ENCODE results near the gene ERVMER34-1. TPM values are rescaled to one million over a fixed set of nuclear protein-coding genes. Genes with fewer than 3 reads are reported as not detected.

The ERVMER34-1 gene
- total RNA-seq, 2 experiments from 2014 or later: not detected

DNA sequence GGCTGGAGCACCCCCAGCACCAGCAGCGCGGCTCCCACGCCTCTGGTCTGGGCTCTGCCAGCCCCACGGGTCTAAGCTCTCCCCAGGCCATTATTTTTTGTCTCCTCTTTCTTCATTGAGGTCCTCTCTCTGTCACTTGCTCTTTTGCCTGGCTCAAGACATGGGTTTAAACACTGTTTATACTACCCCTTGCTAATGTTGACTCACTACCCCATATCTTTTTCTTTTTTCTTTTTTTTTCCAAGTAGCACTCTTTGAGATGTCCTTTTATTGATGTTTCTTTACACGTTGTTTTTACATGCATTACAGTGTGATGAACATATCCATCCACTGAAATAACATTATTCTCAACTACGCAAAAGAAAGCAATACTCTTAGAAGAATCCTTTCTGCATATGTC is 1.7 kb upstream of the ERVMER34-1 start:
- no peak for ATAC-seq (ENCODE audit: poor library complexity)
- intact Hi-C loops (cut with DNase I, micrococcal nuclease): no loop called here
- no peak overlapping the region for H3K27ac Mint-ChIP-seq

DNA sequence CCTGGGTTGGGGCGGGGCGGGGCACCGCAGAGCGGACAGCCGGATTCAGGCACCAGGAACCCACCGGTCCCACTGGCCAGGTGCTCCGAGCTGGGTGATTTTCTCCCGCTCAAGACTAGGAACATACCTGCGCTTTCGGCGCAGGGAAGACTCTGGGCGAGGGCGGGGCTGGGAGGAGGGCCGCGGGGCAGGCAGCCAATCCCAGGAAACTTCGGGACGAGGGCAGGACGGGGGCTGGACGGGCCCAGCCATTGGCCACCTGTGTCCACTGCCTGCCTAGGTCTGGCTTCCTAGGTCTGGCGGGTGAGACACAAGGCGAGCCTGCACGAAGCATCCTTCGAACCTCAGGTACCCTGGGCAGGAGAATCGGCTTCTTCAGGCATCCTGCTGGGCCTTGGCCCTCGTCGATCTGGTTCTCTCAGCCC is 274 bp upstream of the ERVMER34-1 start:
- peak overlapping the region; percentile 35 for H3K4me3 ChIP-seq (ENCODE audit: low read length)
- Mint-ChIP-seq H3K27me3 (peaks cover 84% of the 10 kb centered on the region), H3K9me3 (no peaks in the 10 kb centered on the region), H3K36me3 (ENCODE audit: low read depth) (no peaks in the 10 kb centered on the region), H3K4me1 (ENCODE audit: low read depth) (no peaks in the 10 kb centered on the region), H3K4me3 (peak overlapping the region; percentile 76), H3K27ac (no peak overlapping the region)
- peaks cover 15% of the 10 kb centered on the region for H3K4me1 ChIP-seq (ENCODE audit: insufficient read depth, low read length)
- DNase-seq (peak in 1 of 14 experiments; percentile 11), ATAC-seq (ENCODE audit: poor library complexity) (no peak)
- H3K27me3 ChIP-seq (ENCODE audit: control insufficient read depth in 1 of 2, insufficient read depth in 2 of 2, low read length in 2 of 2): peaks cover 39 to 49% of the 10 kb centered on the region in 2 experiments
- CTCF ChIA-PET: no interaction called here
- H3K36me3 ChIP-seq (ENCODE audit: insufficient read depth, low read length): no peaks in the 10 kb centered on the region
- H3K27ac ChIP-seq (ENCODE audit: low read depth in 1 of 2, low read length in 2 of 2): no peak overlapping the region
- H3K9me3 ChIP-seq (ENCODE audit: control insufficient read depth in 1 of 2, insufficient read depth in 1 of 2, low read length in 2 of 2): peaks cover 0 to 12% of the 10 kb centered on the region in 2 experiments
- intact Hi-C loops (cut with DNase I, micrococcal nuclease): no loop called here
- POLR2A ChIA-PET: interaction anchor here (2.1 kb wide), 1 partner anchor 39 kb away, joined by 7 read pairs; no protein-coding TSS in a partner anchor
- TF ChIP-seq, protein P1, sequence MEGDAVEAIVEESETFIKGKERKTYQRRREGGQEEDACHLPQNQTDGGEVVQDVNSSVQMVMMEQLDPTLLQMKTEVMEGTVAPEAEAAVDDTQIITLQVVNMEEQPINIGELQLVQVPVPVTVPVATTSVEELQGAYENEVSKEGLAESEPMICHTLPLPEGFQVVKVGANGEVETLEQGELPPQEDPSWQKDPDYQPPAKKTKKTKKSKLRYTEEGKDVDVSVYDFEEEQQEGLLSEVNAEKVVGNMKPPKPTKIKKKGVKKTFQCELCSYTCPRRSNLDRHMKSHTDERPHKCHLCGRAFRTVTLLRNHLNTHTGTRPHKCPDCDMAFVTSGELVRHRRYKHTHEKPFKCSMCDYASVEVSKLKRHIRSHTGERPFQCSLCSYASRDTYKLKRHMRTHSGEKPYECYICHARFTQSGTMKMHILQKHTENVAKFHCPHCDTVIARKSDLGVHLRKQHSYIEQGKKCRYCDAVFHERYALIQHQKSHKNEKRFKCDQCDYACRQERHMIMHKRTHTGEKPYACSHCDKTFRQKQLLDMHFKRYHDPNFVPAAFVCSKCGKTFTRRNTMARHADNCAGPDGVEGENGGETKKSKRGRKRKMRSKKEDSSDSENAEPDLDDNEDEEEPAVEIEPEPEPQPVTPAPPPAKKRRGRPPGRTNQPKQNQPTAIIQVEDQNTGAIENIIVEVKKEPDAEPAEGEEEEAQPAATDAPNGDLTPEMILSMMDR (IDR thresholded peaks at IDR 0.05): no peak

More for the DNA sequence above, 1.7 kb upstream of the ERVMER34-1 start:
- no peaks in the 10 kb centered on the region for H3K4me1 Mint-ChIP-seq (ENCODE audit: low read depth)
- H3K36me3 Mint-ChIP-seq (ENCODE audit: low read depth): no peaks in the 10 kb centered on the region
- POLR2A ChIA-PET: interaction anchor here (0.7 kb wide), 1 partner anchor 40 kb away, joined by 3 read pairs; no protein-coding TSS in a partner anchor
- TF ChIP-seq, protein P1 (IDR thresholded peaks at IDR 0.05): no peak
- H3K27me3 Mint-ChIP-seq: peaks cover 81% of the 10 kb centered on the region
- H3K4me3 Mint-ChIP-seq: peak overlapping the region; percentile 0
- Histone ChIP-seq H3K36me3 (ENCODE audit: insufficient read depth, low read length) (no peaks in the 10 kb centered on the region), H3K9me3 (ENCODE audit: control insufficient read depth in 1 of 2, insufficient read depth in 1 of 2, low read length in 2 of 2) (peaks cover 0 to 12% of the 10 kb centered on the region in 2 experiments), H3K4me3 (ENCODE audit: low read length) (no peak overlapping the region), H3K4me1 (ENCODE audit: insufficient read depth, low read length) (peaks cover 15% of the 10 kb centered on the region), H3K27ac (ENCODE audit: low read depth in 1 of 2, low read length in 2 of 2) (no peak overlapping the region), H3K27me3 (ENCODE audit: control insufficient read depth in 1 of 2, insufficient read depth in 2 of 2, low read length in 2 of 2) (peaks cover 40 to 49% of the 10 kb centered on the region in 2 experiments)
- CTCF ChIA-PET: no interaction called here
- no peaks in the 10 kb centered on the region for H3K9me3 Mint-ChIP-seq
- DNase-seq: no peak

DNA sequence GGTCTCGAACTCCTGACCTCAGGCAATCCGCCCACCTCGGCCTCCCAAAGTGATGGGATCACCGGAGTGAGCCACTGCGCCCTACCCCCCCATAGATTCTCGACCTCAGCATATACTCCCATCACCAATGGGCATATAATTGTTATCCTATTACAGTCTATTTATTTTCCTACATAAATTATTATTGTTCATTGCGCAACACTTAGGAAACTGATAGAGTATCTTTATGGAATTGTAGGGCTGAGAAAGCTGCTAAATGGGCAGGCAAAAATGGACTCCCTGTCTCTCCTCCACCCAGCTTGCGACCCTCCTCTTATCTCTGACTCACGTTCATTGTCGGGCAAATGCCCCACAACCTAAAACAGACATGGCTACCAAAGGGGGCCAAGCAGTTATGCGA is 1.0 kb downstream of the ERVMER34-1 start:
- Histone ChIP-seq H3K36me3 (ENCODE audit: insufficient read depth, low read length) (no peaks in the 10 kb centered on the region), H3K4me3 (ENCODE audit: low read length) (no peak overlapping the region), H3K4me1 (ENCODE audit: insufficient read depth, low read length) (peaks cover 15% of the 10 kb centered on the region), H3K27ac (ENCODE audit: low read depth in 1 of 2, low read length in 2 of 2) (no peak overlapping the region), H3K9me3 (ENCODE audit: control insufficient read depth in 1 of 2, insufficient read depth in 1 of 2, low read length in 2 of 2) (peaks cover 0 to 12% of the 10 kb centered on the region in 2 experiments), H3K27me3 (ENCODE audit: control insufficient read depth in 1 of 2, insufficient read depth in 2 of 2, low read length in 2 of 2) (peaks cover 36 to 49% of the 10 kb centered on the region in 2 experiments)
- H3K27ac Mint-ChIP-seq: no peak overlapping the region
- TF ChIP-seq, protein P1 (IDR thresholded peaks at IDR 0.05): no peak
- H3K4me3 Mint-ChIP-seq: peak overlapping the region; percentile 53
- H3K36me3 Mint-ChIP-seq (ENCODE audit: low read depth): no peaks in the 10 kb centered on the region
- DNase-seq (no peak), ATAC-seq (ENCODE audit: poor library complexity) (no peak)
- no peaks in the 10 kb centered on the region for H3K9me3 Mint-ChIP-seq
- no peaks in the 10 kb centered on the region for H3K4me1 Mint-ChIP-seq (ENCODE audit: low read depth)
- ChIA-PET CTCF (no interaction called here), POLR2A (interaction anchor here (2.1 kb wide), 1 partner anchor 38 kb away, joined by 7 read pairs; no protein-coding TSS in a partner anchor)
- intact Hi-C loops (cut with DNase I, micrococcal nuclease): no loop called here
- H3K27me3 Mint-ChIP-seq: peaks cover 92% of the 10 kb centered on the region

All from CD4-positive, alpha-beta T cell (primary cell).